Activated CD8-positive, alpha-beta memory T cell treated with anti-CD3 and anti-CD28 coated beads for 1 hour (primary cell): ENCODE measurements around the gene CBS.
"Not testable (repeated sequence)": the region's sequence is repeated elsewhere in the genome, so short reads cannot be mapped to it uniquely, and the experiment has no call there.

ENCODE experiments used
- DNase-seq, 2 donors: peaks; one replicate each; pipeline ENCODE4 v3.0.0-alpha.2; 2020; ENCODE audit warnings: low read depth in 1 of 2; ENCODE audit errors: extremely low read depth in 1 of 2

CBS gene

DNA sequence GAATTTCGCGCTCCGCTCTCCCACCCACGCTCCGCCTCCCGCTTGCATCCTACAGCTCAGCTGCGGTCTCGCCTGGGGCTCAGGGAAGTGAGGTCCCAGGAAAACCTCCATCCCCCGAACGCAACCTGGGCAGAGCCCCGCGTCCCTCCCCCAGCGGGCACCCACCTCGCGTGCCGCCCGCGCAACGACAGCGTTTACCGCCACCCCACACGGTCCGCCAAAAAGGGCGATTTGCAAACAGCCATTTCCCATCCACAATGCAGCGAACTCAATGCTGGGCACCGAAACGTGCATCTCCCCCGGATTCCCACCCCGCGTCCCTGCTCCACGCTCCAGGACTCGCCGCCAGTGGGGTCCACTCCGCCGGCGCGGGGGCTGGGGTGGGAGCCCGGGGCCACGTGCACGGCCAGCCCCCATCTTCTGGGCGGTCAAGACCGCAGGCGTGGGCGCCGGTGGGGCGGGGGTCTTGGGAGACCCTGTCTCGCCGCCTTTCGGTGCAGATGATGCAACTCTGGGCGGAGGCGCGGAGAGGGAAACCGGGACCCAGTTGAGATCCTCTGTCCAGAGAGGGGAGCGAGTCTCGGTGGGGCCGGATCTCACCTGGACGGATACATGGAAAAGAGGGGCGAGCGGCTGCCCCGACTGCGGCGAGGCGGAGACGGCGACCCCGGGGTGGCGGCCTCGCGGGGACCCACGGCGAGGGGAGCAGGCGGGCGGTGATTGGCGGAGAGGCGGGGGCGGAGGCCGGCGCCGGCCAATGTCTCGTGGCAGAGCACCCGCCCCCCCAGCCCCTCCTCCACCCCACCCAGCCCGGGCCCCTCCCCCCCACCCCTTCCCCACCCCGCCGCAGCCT is at the start of gene CBS:
TSS of gene CBS (minus strand) at position 666 of the 853 bp plus-strand sequence. CDS start 3,642 bp downstream, outside the sequence.
- not testable (repeated sequence) for DNase-seq

DNA sequence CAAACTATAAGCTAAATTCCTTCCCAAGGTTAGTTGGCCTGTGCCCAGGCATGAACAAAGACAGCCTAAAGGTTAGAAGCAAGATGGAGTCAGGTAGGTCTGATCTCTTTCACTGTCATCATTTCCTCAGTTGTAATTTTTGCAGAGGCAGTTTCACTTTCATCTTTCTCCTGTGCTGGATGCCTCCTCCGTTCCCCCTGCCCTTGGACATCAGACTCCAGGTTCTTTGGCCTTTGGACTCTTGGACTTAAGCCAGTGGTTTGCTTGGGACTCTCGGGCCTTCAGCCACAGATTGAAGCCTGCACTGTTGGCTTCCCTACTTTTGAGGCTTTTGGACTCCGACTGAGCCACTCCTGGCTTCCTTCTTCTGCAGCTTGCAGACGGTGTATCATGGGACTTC is 40.3 kb upstream of the CBS start:
- DNase-seq: not testable (repeated sequence)

DNA sequence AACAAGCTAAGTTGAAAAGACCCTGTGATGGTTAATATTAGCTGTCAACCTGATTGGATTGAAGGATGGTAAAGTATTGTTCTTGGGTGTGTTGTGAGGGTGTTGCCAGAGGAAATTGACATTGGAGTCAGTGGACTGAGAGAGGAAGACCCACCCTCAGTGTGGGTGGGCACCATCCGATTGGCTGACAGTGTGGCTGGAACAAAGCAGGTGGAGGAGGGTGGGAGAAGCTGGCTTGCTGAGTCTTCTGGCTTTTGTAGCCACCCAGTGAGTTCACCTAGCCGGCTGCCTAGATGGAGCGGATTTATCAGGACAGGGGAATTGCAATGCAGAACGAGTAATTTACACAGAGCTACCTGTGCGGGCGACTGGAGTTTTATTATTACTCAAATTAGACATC is 38.8 kb upstream of the CBS start:
- not testable (repeated sequence) for DNase-seq

DNA sequence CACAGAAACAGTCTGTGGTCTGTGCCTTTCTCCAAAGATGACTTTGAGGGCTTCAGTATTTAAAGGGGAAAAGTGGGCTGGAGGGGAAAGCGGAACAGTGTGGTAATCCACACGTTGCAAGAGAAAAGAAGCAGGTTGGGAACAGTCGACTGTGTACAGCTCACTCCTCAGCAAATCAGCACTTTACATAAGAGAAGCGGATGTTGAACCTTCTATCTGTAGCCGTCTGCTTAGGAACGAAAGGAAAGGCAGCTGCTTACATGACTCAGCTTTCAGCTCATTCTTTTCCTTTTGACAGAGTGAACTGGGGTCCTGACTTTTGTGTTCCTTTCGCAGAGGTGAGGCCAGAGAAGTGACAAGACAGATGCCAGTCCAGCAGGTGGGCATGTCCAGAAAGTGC is 33.4 kb upstream of the CBS start:
- not testable (repeated sequence) for DNase-seq

DNA sequence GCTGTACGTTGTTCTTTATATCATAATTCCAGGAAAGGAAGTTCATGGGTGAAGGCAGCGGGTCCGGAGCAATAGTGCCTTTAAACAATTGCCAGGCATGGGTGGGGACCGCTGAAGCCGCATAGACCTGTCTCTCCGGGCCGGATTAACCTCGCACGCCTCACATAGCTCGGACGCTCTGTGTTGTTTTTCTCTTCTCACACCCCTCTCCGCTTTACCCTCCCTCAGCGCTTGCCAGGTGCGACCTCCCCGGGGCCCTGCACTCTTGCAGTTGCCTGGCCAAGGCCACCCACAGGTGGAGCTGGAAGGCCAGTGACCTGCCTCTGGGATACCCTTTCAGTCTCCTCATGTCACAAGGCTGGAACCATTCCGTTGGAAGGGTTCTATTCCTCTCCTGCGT is 32.5 kb upstream of the CBS start:
- not testable (repeated sequence) for DNase-seq

DNA sequence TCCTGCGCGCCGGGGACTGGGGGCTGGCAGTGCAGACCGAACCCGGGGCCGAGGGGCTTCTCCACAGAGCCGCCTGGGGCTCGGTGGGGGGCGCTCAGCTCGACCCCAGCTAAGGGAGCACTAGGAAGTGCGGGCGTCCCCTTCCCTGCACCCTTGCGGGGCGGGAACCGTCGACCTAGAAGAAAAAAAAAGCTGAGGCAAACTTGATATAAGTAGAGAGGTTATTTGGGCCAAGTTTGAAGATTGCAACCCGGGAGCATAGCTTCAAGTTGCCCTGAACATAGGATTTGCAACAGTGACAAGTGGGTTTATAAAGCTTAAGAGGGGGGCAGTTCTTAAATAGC is 32.1 kb upstream of the CBS start:
- not testable (repeated sequence) for DNase-seq

DNA sequence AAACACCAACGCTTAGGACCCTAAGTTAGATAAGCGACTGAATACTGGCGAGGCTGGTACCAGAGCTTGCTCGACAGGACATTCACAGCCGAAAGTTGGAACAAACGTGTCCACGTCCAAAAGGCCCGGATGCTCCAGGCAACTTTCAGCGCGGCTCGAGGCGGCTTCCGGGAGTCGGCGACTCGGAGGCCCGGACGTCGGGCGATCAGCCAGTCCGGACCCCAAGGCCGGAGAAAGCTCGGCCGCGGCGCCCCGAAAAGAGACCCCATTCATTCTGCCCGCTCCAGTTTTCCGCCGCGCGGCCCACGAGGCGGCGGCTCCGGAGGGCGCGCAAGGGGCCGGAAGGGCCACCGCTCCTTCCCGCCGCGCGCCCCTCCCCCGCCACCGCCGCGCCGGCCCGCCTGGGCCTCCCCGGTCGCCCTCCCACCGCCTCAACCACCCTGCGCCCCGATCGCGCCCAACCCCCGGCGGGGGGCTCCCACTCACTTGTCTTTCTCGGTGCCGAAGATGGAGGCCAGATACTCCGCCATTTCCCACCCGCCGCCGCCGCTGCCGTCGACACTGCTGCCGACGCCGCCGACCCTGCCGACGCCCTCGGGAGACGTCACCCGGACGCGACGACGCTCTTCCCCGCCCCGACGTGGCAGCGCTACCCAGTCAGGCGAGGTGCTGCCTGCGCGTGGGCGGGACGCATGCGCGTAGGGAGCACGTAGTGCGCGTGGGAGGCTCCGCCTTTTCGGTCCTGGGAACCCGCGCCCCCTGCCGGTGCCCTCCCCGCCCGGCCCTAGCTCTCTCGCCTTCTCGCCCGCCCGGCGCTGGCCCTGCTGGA is 31.5 kb upstream of the CBS start, which contains the start of gene U2AF1:
TSS of gene U2AF1 (minus strand) at position 606 of the 829 bp plus-strand sequence. CDS start at position 530, 76 bp downstream.
- peak in 1 of 2 donors; percentile 67 for DNase-seq

DNA sequence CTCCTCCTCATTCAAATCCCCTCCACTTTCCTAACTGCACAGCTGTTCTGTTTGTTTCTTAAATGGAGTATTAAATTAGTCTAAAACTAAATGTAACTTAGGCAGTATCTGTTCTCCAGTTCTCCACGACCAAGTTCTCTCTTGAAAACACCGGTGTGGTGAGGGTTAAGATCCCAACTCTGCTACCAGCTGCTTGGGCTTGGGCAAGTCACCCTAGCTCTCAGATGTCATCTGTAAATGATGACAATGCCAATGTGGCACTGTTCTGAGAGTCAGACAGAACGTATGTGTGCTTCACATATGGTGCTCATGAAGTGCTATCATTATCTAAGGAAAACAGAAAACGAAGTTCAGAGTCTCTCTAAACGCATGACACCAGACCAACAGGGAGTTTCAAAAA is 29.0 kb upstream of the CBS start:
- DNase-seq: not testable (repeated sequence)

DNA sequence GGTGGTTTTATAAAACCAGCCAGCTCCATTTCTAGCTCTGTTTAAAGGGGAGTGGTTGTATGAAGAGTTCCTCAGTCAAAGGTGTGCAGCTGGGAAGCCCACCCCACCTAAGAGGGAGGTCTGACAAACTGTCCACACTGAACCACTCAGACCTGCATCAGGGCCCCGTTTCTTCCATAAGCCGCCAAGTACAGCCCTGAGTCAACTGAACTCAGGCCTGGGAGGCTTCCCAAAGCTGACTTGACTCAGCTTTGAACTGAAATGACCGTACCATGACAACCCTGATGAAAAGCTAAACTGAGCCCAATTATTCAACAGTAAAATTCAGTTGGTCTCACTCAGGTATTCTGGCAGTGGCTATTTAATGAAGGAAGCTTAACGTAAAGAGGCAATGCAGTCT is 26.6 kb upstream of the CBS start:
- not testable (repeated sequence) for DNase-seq

DNA sequence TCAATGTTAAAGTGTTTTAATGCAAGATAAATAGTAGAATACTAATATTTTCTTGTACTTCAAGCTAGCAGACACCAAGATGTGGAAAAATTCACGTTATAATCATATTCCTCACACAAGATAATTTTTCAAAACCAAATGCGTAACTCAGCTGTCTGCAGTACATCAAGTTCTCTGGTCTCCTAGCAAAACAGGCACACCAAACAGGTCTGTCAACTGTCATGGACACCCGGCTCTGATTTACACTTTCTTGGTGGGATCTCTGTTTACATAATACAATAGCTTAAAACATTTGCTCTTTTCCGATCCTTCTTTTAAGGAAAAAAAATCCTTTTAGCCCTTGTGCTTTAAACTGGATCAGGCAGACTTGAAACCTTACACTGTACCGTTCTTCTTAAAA is 26.0 kb upstream of the CBS start:
- not testable (repeated sequence) for DNase-seq

DNA sequence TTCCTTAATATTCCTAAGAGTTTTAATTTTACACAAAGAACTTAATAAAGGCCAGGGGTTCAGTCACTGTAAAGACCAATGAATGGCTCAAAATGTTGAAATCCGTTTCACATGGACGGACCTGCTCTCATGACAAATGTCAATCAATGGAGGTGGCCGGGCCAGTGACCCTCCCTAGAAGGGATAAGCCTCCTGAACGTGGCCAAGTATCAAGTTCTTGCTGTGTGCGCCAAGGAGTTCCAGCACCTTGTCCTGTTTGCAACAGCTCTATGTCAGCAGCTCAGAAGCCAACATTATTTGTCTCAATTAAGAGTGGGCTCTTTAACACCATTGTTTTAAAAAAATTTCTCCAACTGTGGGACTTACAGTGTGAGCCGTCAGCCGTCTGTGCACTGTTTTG is 25.4 kb upstream of the CBS start:
- not testable (repeated sequence) for DNase-seq

DNA sequence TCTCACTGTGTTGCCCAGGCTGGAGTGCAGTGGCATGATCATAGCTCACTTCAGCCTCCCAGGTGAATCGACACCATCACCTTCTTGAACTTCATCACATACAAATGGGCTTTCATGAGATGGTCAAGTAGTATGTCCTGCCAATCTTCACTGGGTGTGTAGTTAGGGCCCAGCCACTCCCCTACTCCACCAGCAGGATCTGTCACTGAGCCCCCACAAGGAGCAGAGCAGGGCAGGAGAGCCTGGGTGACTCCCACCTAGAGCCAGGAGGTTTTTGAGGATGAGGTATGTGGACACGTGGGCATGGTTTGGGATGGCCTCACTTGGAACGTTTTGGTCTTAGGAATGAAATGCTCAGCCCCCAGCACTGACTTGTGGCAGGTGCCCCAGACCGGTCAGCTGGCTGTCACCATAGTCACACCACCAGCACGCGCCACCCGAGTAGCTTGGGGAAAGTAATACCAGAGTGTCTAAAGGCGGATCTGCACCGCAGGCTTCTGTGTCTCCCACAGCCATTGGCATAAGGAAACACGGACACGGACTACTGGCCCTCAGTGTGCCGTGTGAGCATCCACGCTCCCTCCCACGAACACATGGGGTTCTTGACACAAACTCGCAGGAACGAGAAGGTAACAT is 16.5 kb upstream of the CBS start:
- DNase-seq: not testable (repeated sequence)

DNA sequence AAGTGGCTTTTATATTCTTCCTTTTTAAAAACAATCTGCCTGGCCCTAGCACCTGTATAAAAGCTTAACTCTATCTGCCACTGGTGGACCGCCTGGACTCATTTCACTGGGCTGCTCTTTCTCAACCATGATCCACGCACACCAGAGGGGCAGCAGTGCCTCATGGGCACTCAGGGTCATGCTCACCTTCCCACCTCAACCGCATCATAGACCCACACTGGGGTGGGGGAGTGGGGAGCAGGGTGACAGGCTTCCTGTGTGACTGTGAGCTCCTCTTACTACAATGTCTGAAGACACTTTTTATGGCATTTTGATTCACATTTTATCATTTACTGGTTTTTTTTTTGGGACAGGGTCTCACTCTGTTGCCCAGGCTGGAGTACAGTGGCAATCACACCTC is 15.3 kb upstream of the CBS start:
- not testable (repeated sequence) for DNase-seq

DNA sequence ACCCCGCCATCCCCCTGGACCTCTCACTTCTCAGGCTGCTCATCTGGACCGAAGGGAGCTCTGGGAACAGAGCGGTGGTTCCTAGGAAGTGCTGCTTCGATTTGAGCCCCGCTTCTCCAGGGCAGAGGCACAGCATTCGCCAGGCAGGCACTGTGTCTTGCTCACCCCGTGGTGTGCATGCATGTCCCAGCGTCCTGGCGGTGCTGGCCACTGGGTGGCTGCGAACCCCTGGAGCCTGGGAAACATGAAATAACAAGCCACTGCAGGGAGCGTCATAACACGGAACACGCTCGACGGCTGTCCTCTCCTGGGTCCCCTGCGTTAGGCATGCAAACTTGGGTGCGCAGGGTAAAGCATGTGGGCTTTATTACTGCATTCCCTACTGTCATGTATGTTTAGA is 13.8 kb upstream of the CBS start:
- DNase-seq: not testable (repeated sequence)

DNA sequence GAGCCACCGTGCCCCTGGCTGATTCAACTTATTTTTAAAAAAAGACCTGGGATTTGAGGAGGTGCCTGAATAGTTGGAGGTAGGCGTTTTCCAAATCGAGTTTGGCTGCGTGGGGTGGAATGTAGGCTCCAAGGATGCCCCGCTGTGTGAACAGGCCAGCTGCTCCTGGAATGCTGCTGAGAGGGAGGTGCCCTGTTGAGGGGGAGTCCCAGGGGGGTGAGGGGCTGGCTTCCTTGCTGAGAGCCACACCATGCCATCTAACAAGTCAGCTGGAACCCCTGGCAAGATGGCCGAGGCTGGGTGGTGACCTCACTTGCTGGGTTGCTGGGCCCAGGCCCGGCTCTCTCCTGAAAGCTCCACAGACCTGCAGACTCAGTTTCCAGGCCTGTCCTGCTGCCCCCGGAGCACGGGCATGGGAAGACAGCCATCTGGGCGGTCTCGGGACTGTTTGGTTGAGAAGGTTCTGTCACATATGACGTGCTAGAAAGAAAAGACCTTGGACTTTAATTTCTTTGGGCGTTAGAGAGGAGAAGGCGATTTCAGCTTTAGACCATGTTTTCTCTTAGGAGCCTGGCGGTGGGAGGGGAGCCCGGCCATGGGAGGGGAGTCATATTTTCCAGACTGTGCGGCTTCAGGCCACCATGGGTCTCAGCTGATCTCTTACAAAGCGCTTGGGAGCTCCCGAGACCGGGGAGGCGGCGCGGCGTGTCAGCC is 7.1 kb upstream of the CBS start:
- not testable (repeated sequence) for DNase-seq

DNA sequence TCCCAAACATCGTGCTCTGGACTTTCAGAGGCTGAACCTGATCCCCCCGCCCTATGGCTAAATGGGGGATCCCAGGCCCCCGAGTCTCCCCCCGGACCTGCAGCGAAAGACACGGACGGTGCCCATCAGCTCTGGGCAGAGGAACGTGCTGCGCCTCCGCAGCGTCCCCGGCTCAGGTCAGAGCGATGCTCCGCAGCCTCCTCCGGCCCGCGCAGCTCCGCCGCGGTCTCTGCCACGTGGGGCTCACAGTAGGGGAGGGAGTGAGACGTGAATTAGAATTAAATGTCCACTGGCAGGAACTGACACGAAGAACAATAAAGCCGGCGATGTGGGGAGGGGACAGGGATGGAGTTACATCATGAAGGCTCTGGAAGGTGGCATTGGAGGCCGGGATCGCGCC is 1.0 kb upstream of the CBS start:
- not testable (repeated sequence) for DNase-seq

DNA sequence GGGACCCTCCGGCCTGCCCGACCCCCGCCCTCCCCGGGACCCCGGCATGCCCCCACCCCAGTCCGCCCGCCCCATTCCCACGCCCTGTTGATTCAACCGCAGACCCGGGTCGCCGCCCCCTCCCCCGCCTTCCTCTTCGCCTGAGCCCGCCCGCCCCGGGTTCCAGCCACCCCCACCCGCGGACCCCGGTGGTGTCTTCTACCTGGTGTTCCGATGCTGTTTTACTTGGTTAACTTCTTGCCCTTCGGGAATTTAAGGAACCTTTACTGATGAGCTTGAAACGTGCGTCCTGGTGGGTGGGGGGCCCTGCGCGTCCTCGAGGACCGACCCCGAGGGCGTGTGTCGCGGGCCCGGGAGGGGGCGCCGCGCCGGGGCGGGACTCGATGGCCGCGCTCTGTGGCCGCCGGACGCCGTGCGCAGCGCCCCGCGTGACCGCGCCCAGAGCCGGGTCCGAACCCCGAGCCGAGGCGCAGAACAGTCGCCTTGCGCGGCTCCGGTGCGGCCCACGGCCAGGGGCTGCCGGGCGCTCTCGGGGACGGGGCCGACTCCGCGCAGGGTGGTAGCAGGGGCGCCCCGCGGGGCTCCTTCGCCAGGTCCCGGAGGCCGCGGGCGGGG is 495 bp upstream of the CBS start:
- DNase-seq: not testable (repeated sequence)

DNA sequence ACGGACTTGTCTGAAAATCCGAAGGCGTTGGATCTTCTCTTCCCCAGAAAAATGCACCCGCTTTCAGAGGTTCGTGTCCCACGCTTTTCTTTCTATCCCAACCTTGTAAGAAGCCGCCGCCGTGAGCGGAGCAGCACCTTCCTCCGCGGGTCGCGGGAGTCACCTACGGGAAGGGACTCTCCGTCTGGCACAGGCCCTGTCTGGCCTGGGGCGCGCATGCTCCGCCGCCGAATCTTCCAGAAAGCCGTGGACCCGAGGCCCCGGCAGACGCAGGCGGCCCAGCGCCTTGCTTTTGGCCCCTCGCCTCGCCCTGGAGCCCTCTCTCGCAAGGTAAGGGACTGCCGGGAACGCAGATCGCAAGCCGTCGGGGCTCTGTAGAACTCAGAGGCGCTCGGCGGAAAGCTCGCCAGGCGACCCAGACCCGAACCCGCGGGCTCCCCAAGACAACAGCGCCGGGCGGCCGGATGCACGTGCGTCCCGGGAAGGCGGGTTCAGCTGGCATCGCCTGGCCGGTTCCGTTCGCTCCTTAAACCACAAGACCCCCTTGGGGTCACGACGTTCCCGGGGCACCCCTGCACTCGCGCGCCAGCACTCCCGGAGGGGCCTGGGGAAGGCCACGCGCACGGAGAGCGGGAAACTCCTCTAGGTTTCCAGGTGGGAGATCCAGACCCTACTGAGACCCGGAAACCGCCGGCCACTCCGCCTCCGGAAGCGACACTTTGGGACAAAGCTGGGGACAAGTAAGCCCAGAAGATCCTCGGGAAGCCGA is 1.1 kb downstream of the CBS start:
- not testable (repeated sequence) for DNase-seq

DNA sequence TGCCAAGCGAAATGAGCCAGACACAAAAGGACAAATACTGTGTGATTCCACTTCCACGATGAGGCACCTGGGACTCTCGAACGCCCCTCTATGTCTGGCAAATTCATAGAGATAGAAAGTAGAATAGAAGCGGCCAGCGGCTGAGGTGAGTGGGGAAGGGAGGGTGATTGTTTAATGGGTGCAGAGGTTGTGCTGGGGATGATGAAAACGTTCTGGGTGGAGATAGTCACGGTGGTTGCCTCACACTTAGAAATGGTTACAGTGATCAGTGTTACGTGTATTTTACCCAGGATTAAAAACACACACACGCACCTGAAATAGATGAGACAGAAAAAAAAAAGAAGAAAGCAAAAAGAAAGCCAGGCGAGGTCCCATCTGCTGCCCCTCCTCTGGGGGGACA is 2.9 kb downstream of the CBS start:
- DNase-seq: not testable (repeated sequence)
